SK-N-SH treated with all-trans-retinoic acid at 6 μM for 48 hours (cell line): ENCODE results near the gene BBS10.

Experiments used
- ARNTL ChIP-seq: fragments of 450-650 bp; formaldehyde crosslinking; IDR thresholded peaks from 2 replicates; pipeline ENCODE4 v1.5.0; 2020; ENCODE audit warnings: low read depth, mild to moderate bottlenecking, moderate library complexity, borderline replicate concordance
- BACH2 ChIP-seq: fragments of 250-450 bp; sonication (Bioruptor Pico); IDR thresholded peaks from 2 replicates; pipeline ENCODE4 v1.9.0; 2021; ENCODE audit warnings: mild to moderate bottlenecking, borderline replicate concordance
- CREB5 ChIP-seq: fragments of 250-450 bp; sonication (Bioruptor Pico); IDR thresholded peaks from 2 replicates; pipeline ENCODE4 v1.5.1; 2020; ENCODE audit warnings: low read depth, mild to moderate bottlenecking, moderate library complexity
- CSDC2 ChIP-seq: fragments of 250-450 bp; sonication (Bioruptor Pico); IDR thresholded peaks from 2 replicates; pipeline ENCODE4 v1.5.0; 2020; ENCODE audit warnings: mild to moderate bottlenecking, moderate library complexity
- GLIS3 ChIP-seq: fragments of 250-450 bp; sonication (Bioruptor Pico); IDR thresholded peaks from 2 replicates; pipeline ENCODE4 v1.5.0; 2020; ENCODE audit warnings: mild to moderate bottlenecking, moderate library complexity
- OSR1 ChIP-seq: fragments of 250-450 bp; sonication (Bioruptor Pico); IDR thresholded peaks from 2 replicates; pipeline ENCODE4 v1.8.0; 2022; ENCODE audit warnings: moderate library complexity, mild to moderate bottlenecking, inconsistent platforms
- PATZ1 ChIP-seq: fragments of 250-450 bp; sonication (Bioruptor Pico); IDR thresholded peaks from 2 replicates; pipeline ENCODE4 v1.8.0; 2020; ENCODE audit warnings: mild to moderate bottlenecking, moderate library complexity, borderline replicate concordance
- POU6F1 ChIP-seq: fragments of 250-450 bp; sonication (Bioruptor Pico); IDR thresholded peaks from 2 replicates; pipeline ENCODE4 v1.8.0; 2021; ENCODE audit warnings: low read depth, mild to moderate bottlenecking, moderate library complexity, borderline replicate concordance
- PPARA ChIP-seq: fragments of 250-450 bp; sonication (Bioruptor Pico); IDR thresholded peaks from 2 replicates; pipeline ENCODE4 v1.5.0; 2020; ENCODE audit warnings: mild to moderate bottlenecking, borderline replicate concordance
- RARB ChIP-seq: fragments of 250-450 bp; sonication (Bioruptor Pico); IDR thresholded peaks from 2 replicates; pipeline ENCODE4 v1.8.0; 2021; ENCODE audit warnings: mild to moderate bottlenecking, moderate library complexity
- TOX ChIP-seq: fragments of 250-450 bp; sonication (Bioruptor Pico); IDR thresholded peaks from 2 replicates; pipeline ENCODE4 v1.8.0; 2021; ENCODE audit warnings: mild to moderate bottlenecking, moderate library complexity, borderline replicate concordance
- ZC3H10 ChIP-seq: fragments of 250-450 bp; sonication (Bioruptor Pico); IDR thresholded peaks from 2 replicates; pipeline ENCODE4 v1.5.1; 2021; ENCODE audit warnings: mild to moderate bottlenecking, moderate library complexity
- ZNF8 ChIP-seq: fragments of 450-650 bp; formaldehyde crosslinking; IDR thresholded peaks from 2 replicates; pipeline ENCODE4 v1.5.0; 2020; ENCODE audit warnings: mild to moderate bottlenecking, moderate library complexity

GRCh38 chr12:76313299-76313698, 34.9 kb downstream of the BBS10 start:
- TF ChIP-seq POU6F1 (no peak), CREB5 (no peak), RARB (CRISPR knock-in tag) (no peak), TOX (no peak), CSDC2 (CRISPR knock-in tag) (no peak), ZC3H10 (CRISPR knock-in tag) (no peak), BACH2 (no peak), PPARA (CRISPR knock-in tag) (no peak), OSR1 (CRISPR knock-in tag) (no peak), PATZ1 (CRISPR knock-in tag) (no peak), ARNTL (CRISPR knock-in tag) (no peak), ZNF8 (CRISPR knock-in tag) (no peak), GLIS3 (CRISPR knock-in tag) (no peak)
